ENCODE measurements around the gene ALDH1L1. TPM values are rescaled to one million over a fixed set of nuclear protein-coding genes. Genes with fewer than 3 reads are reported as not detected.

Gene ALDH1L1
- total RNA-seq, 1 donor from 2014 or later: 0.49 TPM

- DNase-seq (ENCODE audit: low read depth, low spot score): no peak
- Mint-ChIP-seq H3K27me3 (ENCODE audit: low read depth) (peaks cover 6% of the 10 kb centered on the region), H3K27ac (ENCODE audit: unreplicated experiment) (peak overlapping the region; percentile 87), H3K36me3 (ENCODE audit: low read depth) (no peaks in the 10 kb centered on the region), H3K4me3 (no peak overlapping the region), H3K4me1 (peaks cover 11% of the 10 kb centered on the region), H3K9me3 (no peaks in the 10 kb centered on the region)
- TF ChIP-seq, protein P1, sequence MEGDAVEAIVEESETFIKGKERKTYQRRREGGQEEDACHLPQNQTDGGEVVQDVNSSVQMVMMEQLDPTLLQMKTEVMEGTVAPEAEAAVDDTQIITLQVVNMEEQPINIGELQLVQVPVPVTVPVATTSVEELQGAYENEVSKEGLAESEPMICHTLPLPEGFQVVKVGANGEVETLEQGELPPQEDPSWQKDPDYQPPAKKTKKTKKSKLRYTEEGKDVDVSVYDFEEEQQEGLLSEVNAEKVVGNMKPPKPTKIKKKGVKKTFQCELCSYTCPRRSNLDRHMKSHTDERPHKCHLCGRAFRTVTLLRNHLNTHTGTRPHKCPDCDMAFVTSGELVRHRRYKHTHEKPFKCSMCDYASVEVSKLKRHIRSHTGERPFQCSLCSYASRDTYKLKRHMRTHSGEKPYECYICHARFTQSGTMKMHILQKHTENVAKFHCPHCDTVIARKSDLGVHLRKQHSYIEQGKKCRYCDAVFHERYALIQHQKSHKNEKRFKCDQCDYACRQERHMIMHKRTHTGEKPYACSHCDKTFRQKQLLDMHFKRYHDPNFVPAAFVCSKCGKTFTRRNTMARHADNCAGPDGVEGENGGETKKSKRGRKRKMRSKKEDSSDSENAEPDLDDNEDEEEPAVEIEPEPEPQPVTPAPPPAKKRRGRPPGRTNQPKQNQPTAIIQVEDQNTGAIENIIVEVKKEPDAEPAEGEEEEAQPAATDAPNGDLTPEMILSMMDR (conservative IDR thresholded peaks at IDR 0.05): no peak
Observed at GRCh38 chr3:126158016-126158911, 22.1 kb downstream of the ALDH1L1 start.

DNA sequence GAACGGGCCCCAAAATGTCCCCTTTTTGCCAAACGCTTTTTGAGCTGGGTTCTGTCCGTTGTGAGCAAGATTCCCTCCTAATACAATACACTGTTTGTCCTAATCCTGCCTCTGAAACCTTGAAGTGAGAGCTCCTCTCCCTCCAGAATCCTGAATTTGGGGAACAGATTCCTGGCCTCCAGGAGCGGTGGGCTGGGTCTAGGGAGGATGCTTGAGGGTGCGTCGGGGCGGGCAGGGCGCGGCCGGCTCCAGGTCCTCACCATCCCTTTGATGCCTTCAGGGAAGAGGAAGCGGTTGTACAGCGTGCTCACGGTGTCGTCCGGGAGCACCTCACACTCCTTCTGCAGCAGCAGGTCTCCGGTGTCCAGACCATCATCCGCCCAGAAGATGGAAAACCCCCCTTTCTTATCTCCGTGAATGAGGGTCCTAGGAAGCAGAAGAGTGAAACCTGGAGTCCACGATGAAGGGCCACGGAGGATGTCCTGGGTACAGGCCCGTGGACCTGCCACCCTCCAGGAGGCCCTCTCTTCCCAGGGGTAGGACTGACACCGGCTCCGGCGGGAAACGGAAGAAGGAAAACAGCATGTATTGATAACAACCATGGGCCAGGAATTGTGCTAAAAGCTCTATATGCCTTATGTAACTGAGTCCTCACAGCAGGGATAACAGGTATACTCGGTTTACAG is 23.2 kb downstream of the ALDH1L1 start:
- TF ChIP-seq, protein P1 (conservative IDR thresholded peaks at IDR 0.05): no peak
- H3K27ac Mint-ChIP-seq (ENCODE audit: unreplicated experiment): no peak overlapping the region
- no peaks in the 10 kb centered on the region for H3K27me3 Mint-ChIP-seq (ENCODE audit: low read depth)
- DNase-seq (ENCODE audit: low read depth, low spot score): no peak
- no peak overlapping the region for H3K4me3 Mint-ChIP-seq
- no peaks in the 10 kb centered on the region for H3K36me3 Mint-ChIP-seq (ENCODE audit: low read depth)
- no peaks in the 10 kb centered on the region for H3K9me3 Mint-ChIP-seq
- H3K4me1 Mint-ChIP-seq: peaks cover 11% of the 10 kb centered on the region

GRCh38 chr3:126156468-126156867 is 23.9 kb downstream of the ALDH1L1 start:
- no peak overlapping the region for H3K4me3 Mint-ChIP-seq
- no peak overlapping the region for H3K27ac Mint-ChIP-seq (ENCODE audit: unreplicated experiment)
- no peaks in the 10 kb centered on the region for H3K27me3 Mint-ChIP-seq (ENCODE audit: low read depth)
- TF ChIP-seq, protein P1 (conservative IDR thresholded peaks at IDR 0.05): no peak
- no peaks in the 10 kb centered on the region for H3K36me3 Mint-ChIP-seq (ENCODE audit: low read depth)
- DNase-seq (ENCODE audit: low read depth, low spot score): no peak
- no peaks in the 10 kb centered on the region for H3K9me3 Mint-ChIP-seq
- peaks cover 11% of the 10 kb centered on the region for H3K4me1 Mint-ChIP-seq

DNA sequence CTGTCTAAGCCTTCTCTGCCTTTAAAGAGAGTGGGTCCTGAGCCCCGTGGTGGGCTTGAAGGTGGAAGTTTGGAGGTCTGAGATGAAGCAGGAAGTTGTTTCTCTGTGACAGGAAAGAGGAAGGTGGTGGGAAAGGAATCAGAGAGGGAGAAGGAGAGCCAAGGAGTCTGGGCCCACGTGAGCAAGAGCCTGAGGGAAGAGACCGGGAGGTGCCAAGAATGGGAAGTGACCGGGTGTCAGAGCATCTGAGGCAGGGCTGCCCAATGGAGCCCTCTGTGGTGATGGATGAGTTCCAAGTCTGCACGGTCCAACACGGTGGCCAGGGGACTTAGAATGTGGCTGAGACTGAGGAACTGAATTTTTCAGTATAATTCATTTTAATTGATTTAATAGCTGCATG is 24.6 kb downstream of the ALDH1L1 start:
- TF ChIP-seq, protein P1 (conservative IDR thresholded peaks at IDR 0.05): no peak
- Mint-ChIP-seq H3K27me3 (ENCODE audit: low read depth) (no peaks in the 10 kb centered on the region), H3K27ac (ENCODE audit: unreplicated experiment) (no peak overlapping the region), H3K4me1 (peaks cover 11% of the 10 kb centered on the region), H3K36me3 (ENCODE audit: low read depth) (no peaks in the 10 kb centered on the region), H3K4me3 (no peak overlapping the region), H3K9me3 (no peaks in the 10 kb centered on the region)
- DNase-seq (ENCODE audit: low read depth, low spot score): no peak

GRCh38 chr3:126155280-126155640 is 25.1 kb downstream of the ALDH1L1 start:
- DNase-seq (ENCODE audit: low read depth, low spot score): no peak
- Mint-ChIP-seq H3K4me3 (no peak overlapping the region), H3K36me3 (ENCODE audit: low read depth) (no peaks in the 10 kb centered on the region), H3K27ac (ENCODE audit: unreplicated experiment) (no peak overlapping the region), H3K9me3 (no peaks in the 10 kb centered on the region), H3K4me1 (peaks cover 11% of the 10 kb centered on the region), H3K27me3 (ENCODE audit: low read depth) (no peaks in the 10 kb centered on the region)
- TF ChIP-seq, protein P1 (conservative IDR thresholded peaks at IDR 0.05): no peak
